HUES6 (cell line): ENCODE data around the gene ICE1.

Source experiments
- H3K27ac ChIP-seq: 2 replicates; pipeline ENCODE4 v1.7.0; 2013; ENCODE audit warnings: low read depth, mild to moderate bottlenecking, low read length, inconsistent platforms
- H3K27me3 ChIP-seq: 2 replicates; pipeline ENCODE4 v1.6.1; 2013; ENCODE audit warnings: low read length; ENCODE audit not compliant: control insufficient read depth, insufficient read depth
- H3K36me3 ChIP-seq: 2 replicates; pipeline ENCODE4 v1.6.1; 2013; ENCODE audit warnings: low read length; ENCODE audit not compliant: control insufficient read depth, insufficient read depth
- H3K4me1 ChIP-seq: 2 replicates; pipeline ENCODE4 v1.6.1; 2013; ENCODE audit warnings: low read length; ENCODE audit not compliant: control insufficient read depth, insufficient read depth
- H3K4me3 ChIP-seq: 2 replicates; pipeline ENCODE4 v1.5.1; 2013; ENCODE audit warnings: low read depth, low read length
- H3K9ac ChIP-seq: one replicate; pipeline ENCODE4 v1.6.1; 2013; ENCODE audit warnings: mild to moderate bottlenecking, low read length
- H3K9me3 ChIP-seq: 2 replicates; pipeline ENCODE4 v1.6.1; 2013; ENCODE audit warnings: low read depth, low read length; ENCODE audit not compliant: control insufficient read depth, insufficient read depth

ICE1 gene, protein sequence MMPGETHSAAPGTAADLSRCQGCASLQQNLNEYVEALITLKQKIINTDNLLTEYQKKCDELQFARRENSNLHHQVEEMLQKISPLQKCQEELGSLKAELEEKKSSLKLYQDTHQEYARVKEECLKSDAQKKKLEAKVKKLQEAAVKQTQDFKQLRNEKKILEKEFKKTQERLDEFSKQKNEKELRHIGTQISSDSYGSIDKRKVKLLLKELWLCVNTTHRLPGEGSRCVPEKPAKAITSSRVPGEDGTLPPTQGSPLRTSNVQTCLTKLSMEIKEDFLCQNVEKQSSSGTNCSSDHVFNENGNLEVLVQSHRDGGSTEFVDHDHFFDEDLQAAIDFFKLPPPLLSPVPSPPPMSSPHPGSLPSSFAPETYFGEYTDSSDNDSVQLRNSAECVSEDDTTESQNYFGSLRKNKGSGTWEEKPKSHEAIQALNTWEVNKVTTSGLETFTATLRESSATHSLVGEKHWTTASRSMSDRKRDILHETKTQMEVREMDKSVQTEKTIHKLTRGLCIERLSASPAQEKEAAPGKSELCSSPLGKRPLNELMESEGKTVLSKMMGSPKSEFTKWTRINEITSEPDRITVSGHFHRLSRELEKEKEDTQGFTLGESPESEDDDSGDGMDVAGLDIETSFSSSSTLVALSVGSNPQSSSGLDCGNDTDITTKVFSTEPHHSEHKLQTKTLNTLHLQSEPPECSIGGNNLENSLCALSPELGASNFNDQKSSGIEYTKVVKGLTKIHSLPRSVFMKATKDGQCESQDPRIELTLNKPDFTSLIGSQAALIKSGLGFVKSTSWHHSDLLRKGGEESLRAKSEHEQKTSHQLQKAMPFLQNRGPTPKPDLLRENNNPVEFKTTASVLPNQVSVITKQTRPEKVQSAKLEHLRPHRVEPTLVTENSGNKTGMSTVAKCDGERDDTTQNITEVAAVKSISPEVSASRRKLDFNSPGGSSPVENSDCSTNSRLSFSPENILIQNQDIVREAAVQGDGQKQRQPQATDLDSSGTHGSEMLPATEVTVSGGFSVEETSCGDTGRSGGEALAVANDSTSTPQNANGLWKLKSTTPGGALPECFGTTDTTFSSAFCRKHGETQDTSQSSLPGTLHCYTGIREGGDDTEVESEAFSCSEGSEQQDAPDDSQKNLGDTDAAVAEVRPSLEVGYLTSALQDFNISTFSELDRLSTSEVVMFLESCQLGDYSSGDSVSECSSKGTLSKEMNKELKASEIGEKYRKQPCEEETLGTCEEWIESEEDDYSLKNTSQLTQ (N-terminal part only)

DNA sequence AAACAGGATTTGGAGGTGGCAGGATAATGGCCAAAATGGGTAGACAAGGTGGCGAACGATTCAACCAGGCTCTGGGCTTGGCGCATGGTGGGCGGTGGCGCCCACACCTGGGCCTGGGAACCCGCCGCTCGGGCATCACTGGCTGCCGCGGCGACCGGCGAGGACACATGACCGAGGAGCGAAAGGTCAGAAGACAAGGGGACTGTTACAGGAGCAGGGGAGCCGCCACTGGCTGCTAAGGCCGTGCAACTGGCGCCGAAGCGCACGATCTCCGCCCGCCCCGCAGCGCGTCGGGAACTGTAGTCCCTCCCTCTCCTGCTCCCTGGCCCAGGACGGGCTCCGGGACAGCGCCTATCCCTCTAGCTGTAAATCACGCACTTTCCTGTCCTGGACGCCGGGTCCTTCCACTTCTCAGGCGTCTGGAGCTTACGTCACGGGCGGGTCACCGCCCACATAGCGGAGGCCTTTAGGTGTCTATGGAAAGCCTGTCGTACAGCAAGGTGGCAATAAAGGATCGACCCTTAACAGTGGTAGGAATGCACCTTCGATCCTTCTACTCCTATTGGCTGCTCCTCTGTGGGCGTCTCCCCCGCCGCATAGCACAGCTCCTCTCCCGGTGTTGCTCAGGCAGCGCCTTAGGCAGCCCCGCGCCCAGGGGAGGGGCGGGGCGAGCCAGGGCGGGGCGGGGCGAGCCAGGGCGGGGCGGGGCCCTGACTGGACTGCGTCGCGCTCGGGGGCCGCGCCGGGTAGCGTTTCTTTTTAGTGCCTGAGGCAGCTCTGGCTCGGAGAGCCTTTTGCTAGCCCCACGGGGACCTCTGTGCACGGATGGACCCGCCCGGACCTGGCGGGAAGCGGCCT lies at the start of gene ICE1:
Gene ICE1, plus strand, starts transcription at position 717 of the 858 bp plus-strand sequence. CDS start 239 bp downstream, outside the sequence.
- Histone ChIP-seq H3K36me3 (no peaks in the 10 kb centered on the region), H3K9me3 (no peaks in the 10 kb centered on the region), H3K4me1 (peaks cover 26% of the 10 kb centered on the region), H3K4me3 (peak within 1 kb of the TSS; percentile 91), H3K27ac (peak within 1 kb of the TSS; percentile 96; the same call in 1 of the 2 replicates), H3K27me3 (no peaks in the 10 kb centered on the region), H3K9ac (peak within 1 kb of the TSS; percentile 98)

DNA sequence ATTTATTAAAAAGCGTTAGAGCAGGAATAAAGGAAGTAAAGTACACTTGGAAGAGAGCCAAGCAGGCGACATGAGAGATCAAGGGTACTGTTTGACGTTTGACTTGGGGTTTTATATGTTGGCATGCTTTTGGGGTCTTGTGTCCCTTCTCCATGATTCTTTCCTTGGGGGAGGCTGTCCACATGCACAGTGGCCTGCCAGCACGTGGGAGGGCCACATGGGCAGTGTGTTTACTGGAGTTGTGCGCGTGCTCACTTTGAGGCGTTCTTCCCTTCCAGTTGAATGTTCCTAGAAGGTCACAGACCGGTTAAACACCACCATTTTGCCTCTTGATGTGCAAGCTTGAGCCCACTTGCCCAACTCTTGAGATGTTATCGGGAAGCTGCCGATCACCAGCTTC lies 49.5 kb upstream of the ICE1 start:
- Histone ChIP-seq H3K9ac (no peak overlapping the region), H3K4me1 (0 out of 2 replicates have a peak, but pooled peaks cover 3% of the 10 kb centered on the region), H3K36me3 (no peaks in the 10 kb centered on the region), H3K4me3 (no peak overlapping the region), H3K9me3 (0 out of 2 replicates have a peak, but pooled peaks cover 5% of the 10 kb centered on the region), H3K27me3 (no peaks in the 10 kb centered on the region), H3K27ac (no peak overlapping the region)

DNA sequence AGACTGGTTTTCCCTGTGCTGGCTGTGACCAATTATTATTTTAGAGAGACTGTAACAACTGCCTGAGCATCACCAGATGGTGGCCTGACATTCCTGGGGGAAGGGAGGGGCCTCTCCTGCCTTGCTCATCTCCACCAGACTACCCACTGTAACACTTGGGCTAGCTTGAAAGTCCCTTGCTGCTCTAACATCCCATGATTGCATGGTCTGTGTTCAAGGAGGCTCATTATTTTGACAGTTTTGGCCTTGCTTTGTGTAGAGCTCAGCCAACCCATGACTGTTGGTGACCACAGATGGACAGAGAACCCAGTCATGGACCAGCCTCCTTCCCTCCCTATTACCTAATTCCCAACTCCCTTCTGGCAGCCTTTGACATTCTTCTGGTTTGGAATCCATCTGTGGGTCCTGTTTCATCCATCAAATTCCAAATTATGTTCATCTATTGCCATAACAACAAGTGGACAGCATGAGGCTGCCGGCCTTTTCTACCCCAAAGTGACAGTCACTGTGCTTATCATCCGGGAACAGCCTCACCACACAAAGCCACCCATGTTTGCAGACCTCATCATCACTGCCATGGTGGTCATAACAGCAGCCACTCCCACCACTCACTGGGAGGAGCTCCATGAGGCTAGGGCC lies 49.0 kb upstream of the ICE1 start:
- H3K4me1 ChIP-seq = 0 out of 2 replicates have a peak, but pooled peaks cover 3% of the 10 kb centered on the region
- no peak overlapping the region for H3K27ac ChIP-seq
- H3K9ac ChIP-seq = no peak overlapping the region
- H3K36me3 ChIP-seq = no peaks in the 10 kb centered on the region
- H3K9me3 ChIP-seq = peaks cover 9% of the 10 kb centered on the region; the same call in 1 of the 2 replicates
- no peak overlapping the region for H3K4me3 ChIP-seq
- H3K27me3 ChIP-seq = no peaks in the 10 kb centered on the region

DNA sequence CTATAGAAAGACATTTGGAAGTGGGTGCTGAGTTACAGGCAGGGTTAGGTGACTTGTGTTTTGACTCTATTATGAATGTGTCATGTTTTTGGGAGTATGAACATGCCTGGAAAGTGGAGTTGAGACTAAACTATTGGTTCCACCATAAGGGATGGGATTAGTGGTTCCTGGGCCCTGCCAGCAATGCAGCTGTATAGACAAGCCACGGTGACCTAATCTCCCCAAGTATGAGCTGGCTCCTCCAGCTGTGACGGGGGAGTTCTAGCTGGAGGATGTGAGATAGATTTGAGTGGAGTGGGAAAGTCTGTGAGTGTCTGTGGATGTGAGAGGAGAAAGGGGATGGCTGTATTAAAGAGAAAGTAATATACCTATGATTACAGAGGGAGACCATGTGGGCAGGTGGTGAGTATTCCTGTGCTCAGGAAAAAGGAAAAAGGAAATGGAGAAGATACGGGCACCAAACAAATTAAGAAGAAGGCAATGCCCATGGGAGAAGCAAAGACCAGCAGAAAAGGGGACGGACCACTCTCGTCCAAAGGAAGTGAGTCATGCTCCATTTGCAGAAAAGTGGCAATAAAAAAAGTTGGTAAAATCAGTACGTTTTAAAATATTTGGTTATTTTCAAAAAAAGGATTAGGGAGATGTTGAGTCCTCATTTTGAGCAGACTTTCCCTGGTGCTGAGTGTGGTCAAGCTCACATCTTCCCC lies 48.3 kb upstream of the ICE1 start:
- Histone ChIP-seq H3K36me3 (no peaks in the 10 kb centered on the region), H3K27ac (no peak overlapping the region), H3K27me3 (no peaks in the 10 kb centered on the region), H3K9ac (no peak overlapping the region), H3K4me3 (no peak overlapping the region), H3K9me3 (peaks cover 16% of the 10 kb centered on the region), H3K4me1 (peaks cover 5% of the 10 kb centered on the region; the same call in 1 of the 2 replicates)

DNA sequence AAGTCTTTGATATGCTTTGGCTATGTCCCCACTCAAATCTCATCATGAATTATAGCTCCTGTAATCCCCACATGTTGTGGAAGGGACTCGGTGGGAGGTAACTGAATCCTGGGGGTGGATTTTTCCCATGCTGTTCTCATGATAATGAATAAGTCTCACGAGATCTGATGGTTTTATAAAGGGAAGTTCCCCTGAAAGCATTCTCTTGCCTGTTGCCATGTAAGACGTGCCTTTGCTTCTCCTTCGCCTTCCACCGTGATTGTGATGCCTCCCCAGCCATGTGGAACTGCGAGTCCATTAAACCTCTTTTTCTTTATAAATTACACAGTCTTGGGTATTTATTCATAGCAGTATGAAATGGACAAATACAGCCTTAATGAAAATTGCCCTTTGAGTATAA lies 44.7 kb upstream of the ICE1 start:
- Histone ChIP-seq H3K27me3 (no peaks in the 10 kb centered on the region), H3K4me1 (peaks cover 2% of the 10 kb centered on the region; the same call in 1 of the 2 replicates), H3K36me3 (no peaks in the 10 kb centered on the region), H3K27ac (no peak overlapping the region), H3K9me3 (peaks cover 16% of the 10 kb centered on the region), H3K9ac (no peak overlapping the region), H3K4me3 (no peak overlapping the region)

DNA sequence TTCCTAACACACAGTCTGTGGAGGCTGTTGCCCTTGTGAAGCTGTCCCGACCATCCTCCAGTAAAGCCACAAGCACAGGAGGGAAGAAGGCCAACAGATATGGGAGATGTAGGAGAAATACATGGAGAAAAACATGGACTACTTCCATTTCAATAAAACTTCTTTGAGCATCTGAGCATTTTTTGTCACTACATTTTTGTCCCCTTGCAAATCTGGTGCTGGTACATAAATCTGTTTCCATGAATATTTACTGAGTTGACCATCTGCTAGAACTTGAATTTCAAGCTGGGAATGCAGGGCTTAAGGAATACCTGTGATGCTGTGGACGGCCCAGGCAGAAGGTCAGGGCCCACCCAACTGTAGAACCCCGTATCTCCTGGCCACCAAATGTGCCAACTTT lies 43.9 kb upstream of the ICE1 start:
- H3K9me3 ChIP-seq = peaks cover 16% of the 10 kb centered on the region
- no peaks in the 10 kb centered on the region for H3K36me3 ChIP-seq
- H3K4me1 ChIP-seq = peaks cover 2% of the 10 kb centered on the region; the same call in 1 of the 2 replicates
- no peak overlapping the region for H3K4me3 ChIP-seq
- no peak overlapping the region for H3K9ac ChIP-seq
- no peak overlapping the region for H3K27ac ChIP-seq
- H3K27me3 ChIP-seq = no peaks in the 10 kb centered on the region

DNA sequence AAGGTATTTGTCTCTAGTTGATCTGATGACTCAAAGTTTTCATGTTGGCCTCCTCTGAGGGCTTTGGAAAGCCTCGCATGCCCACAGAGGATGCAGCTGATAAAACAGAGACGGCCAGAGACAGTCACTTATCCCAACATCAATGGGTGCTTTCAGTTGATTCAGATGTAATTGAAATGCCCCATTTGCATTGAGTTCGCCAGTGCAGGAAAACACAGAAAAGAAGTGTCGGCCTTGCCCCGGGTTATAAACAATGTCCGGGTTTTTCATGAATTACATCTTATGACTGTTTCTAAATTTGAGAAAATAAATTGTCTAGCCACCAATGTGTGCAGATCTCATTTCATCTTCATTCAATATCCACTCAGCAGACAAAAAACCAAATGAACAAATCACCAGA lies 42.2 kb upstream of the ICE1 start:
- no peaks in the 10 kb centered on the region for H3K27me3 ChIP-seq
- no peak overlapping the region for H3K4me3 ChIP-seq
- peaks cover 16% of the 10 kb centered on the region for H3K9me3 ChIP-seq
- H3K4me1 ChIP-seq = peaks cover 2% of the 10 kb centered on the region; the same call in 1 of the 2 replicates
- no peak overlapping the region for H3K27ac ChIP-seq
- no peak overlapping the region for H3K9ac ChIP-seq
- no peaks in the 10 kb centered on the region for H3K36me3 ChIP-seq

DNA sequence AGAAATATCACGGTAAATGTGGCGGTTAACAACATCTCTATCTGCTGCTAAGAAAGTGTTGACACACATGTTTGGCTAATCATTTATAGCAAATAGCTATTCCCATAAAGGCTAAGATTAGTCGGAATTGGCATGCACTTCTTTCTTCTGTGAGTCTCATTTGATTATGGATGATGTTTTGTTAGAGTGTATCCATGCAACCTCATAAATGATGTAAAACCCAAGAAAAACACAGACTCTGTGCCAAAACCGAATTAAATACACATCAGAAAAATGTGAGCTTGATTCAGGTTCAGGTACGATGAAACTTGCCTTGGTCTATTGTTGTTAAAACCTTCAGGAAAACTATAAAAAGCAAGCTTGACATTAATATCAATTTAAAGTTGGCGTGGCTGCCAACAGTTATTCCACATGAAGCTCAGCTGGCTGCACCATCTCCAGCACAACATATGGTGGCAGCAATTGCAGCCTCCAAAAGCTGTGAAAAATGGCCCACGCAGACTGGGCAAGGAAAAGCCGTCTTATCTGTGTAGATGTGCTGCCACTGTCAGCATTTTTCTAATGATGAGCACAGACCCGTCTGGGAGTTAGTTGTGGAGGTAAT lies 41.1 kb upstream of the ICE1 start:
- Histone ChIP-seq H3K9me3 (peaks cover 16% of the 10 kb centered on the region), H3K27ac (no peak overlapping the region), H3K9ac (no peak overlapping the region), H3K4me3 (no peak overlapping the region), H3K27me3 (no peaks in the 10 kb centered on the region), H3K36me3 (no peaks in the 10 kb centered on the region), H3K4me1 (peaks cover 2% of the 10 kb centered on the region; the same call in 1 of the 2 replicates)

DNA sequence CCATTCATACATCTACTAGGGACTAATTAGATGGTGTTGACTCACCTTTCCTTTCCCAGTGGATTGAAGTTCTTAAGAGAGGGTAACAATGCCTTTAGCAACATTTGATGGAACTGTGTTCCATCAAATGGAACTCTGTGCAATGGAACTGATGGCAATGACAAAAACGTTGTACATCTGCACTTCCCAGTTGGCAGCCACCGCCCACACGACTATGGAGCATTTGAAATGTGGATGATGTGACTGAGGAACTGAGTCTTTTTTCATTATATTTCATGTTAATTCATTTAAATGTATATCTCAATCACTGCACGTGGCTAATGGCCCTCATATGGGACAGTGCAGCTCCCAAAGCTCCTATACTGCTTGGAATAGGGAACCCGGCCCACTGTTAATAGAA lies 39.0 kb upstream of the ICE1 start:
- H3K36me3 ChIP-seq = no peaks in the 10 kb centered on the region
- H3K9ac ChIP-seq = no peak overlapping the region
- no peaks in the 10 kb centered on the region for H3K27me3 ChIP-seq
- H3K27ac ChIP-seq = no peak overlapping the region
- peaks cover 6% of the 10 kb centered on the region; the same call in 1 of the 2 replicates for H3K9me3 ChIP-seq
- no peak overlapping the region for H3K4me3 ChIP-seq
- H3K4me1 ChIP-seq = peaks cover 2% of the 10 kb centered on the region; the same call in 1 of the 2 replicates
